ENCODE data around the gene MOG. TPM values are rescaled to one million over a fixed set of nuclear protein-coding genes. Genes with fewer than 3 reads are reported as not detected.

MOG gene
- total RNA-seq, 1 donor from 2014 or later: not detected

DNA sequence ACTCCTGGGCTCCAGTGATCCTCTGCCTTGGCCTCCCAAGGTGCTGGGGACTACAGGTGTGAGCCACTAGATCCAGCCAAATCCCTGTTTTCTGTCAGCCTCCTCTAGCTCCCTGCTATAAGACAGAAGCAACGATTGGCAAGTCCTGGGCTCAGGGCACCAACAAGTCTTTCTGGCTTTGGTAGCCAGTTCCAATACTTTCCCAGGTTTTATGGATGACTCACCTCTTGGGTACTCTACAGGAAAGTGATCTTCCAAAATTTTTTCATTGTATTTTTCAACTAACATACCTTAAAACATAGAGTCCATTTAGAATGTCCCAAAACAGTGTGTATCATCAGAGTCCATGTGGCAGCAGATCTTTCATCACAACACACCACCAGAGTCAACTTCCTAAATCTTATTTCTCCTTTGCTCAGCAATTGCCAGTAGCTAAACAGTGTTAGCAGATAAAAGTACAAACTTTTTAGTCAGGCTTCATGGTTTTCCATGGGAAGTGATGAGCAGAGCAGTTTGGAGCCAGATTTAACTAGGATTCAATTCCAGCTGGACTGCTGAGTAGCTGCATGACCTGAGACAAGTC is 37.2 kb upstream of the MOG start:
- Mint-ChIP-seq H3K27me3 (ENCODE audit: unreplicated experiment) (no peaks in the 10 kb centered on the region), H3K27ac (ENCODE audit: unreplicated experiment) (peak overlapping the region; percentile 62), H3K4me3 (ENCODE audit: unreplicated experiment) (peak overlapping the region; percentile 6), H3K9me3 (ENCODE audit: unreplicated experiment) (no peaks in the 10 kb centered on the region), H3K36me3 (ENCODE audit: low read depth, unreplicated experiment) (peaks cover 57% of the 10 kb centered on the region), H3K4me1 (ENCODE audit: unreplicated experiment) (peaks cover 45% of the 10 kb centered on the region)
- DNase-seq (ENCODE audit: low spot score): no peak
- TF ChIP-seq, protein P1, sequence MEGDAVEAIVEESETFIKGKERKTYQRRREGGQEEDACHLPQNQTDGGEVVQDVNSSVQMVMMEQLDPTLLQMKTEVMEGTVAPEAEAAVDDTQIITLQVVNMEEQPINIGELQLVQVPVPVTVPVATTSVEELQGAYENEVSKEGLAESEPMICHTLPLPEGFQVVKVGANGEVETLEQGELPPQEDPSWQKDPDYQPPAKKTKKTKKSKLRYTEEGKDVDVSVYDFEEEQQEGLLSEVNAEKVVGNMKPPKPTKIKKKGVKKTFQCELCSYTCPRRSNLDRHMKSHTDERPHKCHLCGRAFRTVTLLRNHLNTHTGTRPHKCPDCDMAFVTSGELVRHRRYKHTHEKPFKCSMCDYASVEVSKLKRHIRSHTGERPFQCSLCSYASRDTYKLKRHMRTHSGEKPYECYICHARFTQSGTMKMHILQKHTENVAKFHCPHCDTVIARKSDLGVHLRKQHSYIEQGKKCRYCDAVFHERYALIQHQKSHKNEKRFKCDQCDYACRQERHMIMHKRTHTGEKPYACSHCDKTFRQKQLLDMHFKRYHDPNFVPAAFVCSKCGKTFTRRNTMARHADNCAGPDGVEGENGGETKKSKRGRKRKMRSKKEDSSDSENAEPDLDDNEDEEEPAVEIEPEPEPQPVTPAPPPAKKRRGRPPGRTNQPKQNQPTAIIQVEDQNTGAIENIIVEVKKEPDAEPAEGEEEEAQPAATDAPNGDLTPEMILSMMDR (IDR thresholded peaks at IDR 0.05; ENCODE audit: unreplicated experiment): no peak

DNA sequence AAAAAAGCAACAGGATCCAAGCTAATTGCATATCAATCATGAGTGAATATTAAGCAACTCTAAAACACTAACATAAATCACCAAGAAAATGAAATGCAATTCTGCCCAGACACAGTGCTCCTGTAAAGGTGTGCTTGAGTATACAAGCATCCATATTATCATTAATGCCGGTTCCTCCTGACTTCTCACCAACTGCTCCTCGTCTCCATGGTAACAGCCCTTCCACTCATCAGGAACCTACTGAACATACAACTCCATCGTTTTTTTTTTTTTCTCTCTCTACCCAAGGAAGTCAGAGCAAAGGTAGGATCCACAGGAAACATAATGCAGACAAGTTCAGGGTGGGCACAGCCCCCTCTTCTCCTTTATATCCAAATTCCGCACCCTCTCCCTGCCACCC is 36.3 kb upstream of the MOG start:
- Mint-ChIP-seq H3K27me3 (ENCODE audit: unreplicated experiment) (peaks cover 1% of the 10 kb centered on the region), H3K4me1 (ENCODE audit: unreplicated experiment) (peaks cover 55% of the 10 kb centered on the region), H3K27ac (ENCODE audit: unreplicated experiment) (no peak overlapping the region), H3K4me3 (ENCODE audit: unreplicated experiment) (peak overlapping the region; percentile 74), H3K9me3 (ENCODE audit: unreplicated experiment) (no peaks in the 10 kb centered on the region), H3K36me3 (ENCODE audit: low read depth, unreplicated experiment) (peaks cover 59% of the 10 kb centered on the region)
- TF ChIP-seq, protein P1 (IDR thresholded peaks at IDR 0.05; ENCODE audit: unreplicated experiment): no peak
- no peak for DNase-seq (ENCODE audit: low spot score)

DNA sequence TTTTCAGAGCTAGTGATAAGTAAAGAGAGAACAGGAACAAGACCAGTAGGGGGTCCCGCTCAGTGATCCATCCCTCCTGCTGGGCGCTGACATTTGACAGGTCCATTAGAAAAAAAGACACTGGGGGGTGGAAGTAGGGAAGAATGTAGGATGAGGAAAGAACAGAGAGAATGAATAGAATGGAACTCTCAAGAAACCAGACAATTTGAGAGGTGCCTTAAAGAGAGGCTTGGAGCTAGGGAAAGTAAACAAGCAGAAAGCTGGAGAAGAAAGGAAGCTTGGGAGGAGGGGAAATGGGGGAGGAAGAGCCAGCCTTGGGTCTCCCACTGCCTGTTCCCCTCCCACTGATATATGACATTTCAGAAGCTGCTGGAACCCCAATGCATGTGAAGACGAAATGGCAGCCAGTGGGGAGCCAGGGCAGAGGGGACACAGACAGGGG is 32.4 kb upstream of the MOG start:
- Mint-ChIP-seq H3K27me3 (ENCODE audit: unreplicated experiment) (peaks cover 14% of the 10 kb centered on the region), H3K36me3 (ENCODE audit: low read depth, unreplicated experiment) (peaks cover 57% of the 10 kb centered on the region), H3K27ac (ENCODE audit: unreplicated experiment) (peak overlapping the region; percentile 9), H3K9me3 (ENCODE audit: unreplicated experiment) (no peaks in the 10 kb centered on the region), H3K4me3 (ENCODE audit: unreplicated experiment) (peak overlapping the region; percentile 53), H3K4me1 (ENCODE audit: unreplicated experiment) (peaks cover 73% of the 10 kb centered on the region)
- DNase-seq (ENCODE audit: low spot score): no peak
- TF ChIP-seq, protein P1 (IDR thresholded peaks at IDR 0.05; ENCODE audit: unreplicated experiment): no peak

DNA sequence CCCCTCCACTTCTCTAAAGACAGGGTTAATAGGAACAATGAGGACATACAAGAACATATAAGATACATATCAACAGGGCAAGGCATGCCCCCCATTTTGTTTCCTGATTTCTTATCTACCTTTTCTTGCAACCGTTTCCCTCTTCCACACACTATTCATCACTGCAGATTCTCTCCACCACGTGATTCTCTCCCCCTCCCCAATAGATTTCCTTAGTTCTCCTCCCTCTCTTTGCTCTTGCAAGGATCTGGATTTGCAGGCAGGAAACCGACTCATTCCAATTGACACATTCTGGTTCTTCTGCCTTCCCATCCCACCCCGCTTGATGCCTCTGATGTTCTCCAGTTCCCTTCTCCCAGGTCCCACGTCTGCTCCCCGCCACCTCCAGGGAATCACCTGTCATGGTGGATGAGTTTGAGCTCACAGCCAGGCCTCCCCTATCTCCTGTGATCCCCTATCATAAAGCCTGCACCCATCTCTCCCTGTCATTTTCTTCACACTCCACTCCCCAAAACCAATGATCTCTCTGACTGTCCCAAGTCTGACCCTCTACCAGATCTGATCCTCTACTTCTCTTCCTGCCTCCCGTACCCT is 31.5 kb upstream of the MOG start:
- peaks cover 54% of the 10 kb centered on the region for H3K36me3 Mint-ChIP-seq (ENCODE audit: low read depth, unreplicated experiment)
- H3K27ac Mint-ChIP-seq (ENCODE audit: unreplicated experiment): peak overlapping the region; percentile 67
- DNase-seq (ENCODE audit: low spot score): no peak
- H3K27me3 Mint-ChIP-seq (ENCODE audit: unreplicated experiment): peaks cover 15% of the 10 kb centered on the region
- H3K4me1 Mint-ChIP-seq (ENCODE audit: unreplicated experiment): peaks cover 78% of the 10 kb centered on the region
- peak overlapping the region; percentile 91 for H3K4me3 Mint-ChIP-seq (ENCODE audit: unreplicated experiment)
- H3K9me3 Mint-ChIP-seq (ENCODE audit: unreplicated experiment): no peaks in the 10 kb centered on the region
- TF ChIP-seq, protein P1 (IDR thresholded peaks at IDR 0.05; ENCODE audit: unreplicated experiment): no peak

Data from endothelial cell (in vitro differentiated cells).